Astrocyte (in vitro differentiated cells and primary cell): Measurements from ENCODE around the gene CTNNBIP1. TPM values are rescaled to one million over a fixed set of nuclear protein-coding genes. Genes with fewer than 3 reads are reported as not detected.

Experiments
- DNase-seq: peaks from one replicate; pipeline ENCODE4 v3.0.0-alpha.2; 2010; ENCODE audit warnings: low read depth
- FAIRE-seq: peaks from 2 replicates; lab custom pipeline; 2011; peaks lifted over from hg19 to GRCh38; lab: Jason Lieb, UNC
- H2AFZ ChIP-seq: 2 replicates; pipeline ENCODE4 v1.6.0; 2012; ENCODE audit warnings: low read depth, low read length, inconsistent platforms
- H3K27ac ChIP-seq: 2 replicates; pipeline ENCODE4 v1.5.1; 2011; ENCODE audit warnings: low read depth, low read length, inconsistent platforms
- H3K27me3 ChIP-seq: 2 replicates; pipeline ENCODE4 v1.6.0; 2011; ENCODE audit warnings: low read length, inconsistent platforms; ENCODE audit not compliant: insufficient read depth
- H3K36me3 ChIP-seq: 2 replicates; pipeline ENCODE4 v1.5.1; 2011; ENCODE audit warnings: low read length, inconsistent platforms; ENCODE audit not compliant: insufficient read depth
- H3K4me1 ChIP-seq: 2 replicates; pipeline ENCODE4 v1.5.1; 2011; ENCODE audit warnings: low read length, inconsistent platforms; ENCODE audit not compliant: insufficient read depth
- H3K4me2 ChIP-seq: 2 replicates; pipeline ENCODE4 v1.6.0; 2012; ENCODE audit warnings: low read length, inconsistent platforms
- H3K4me3 ChIP-seq: 2 replicates; pipeline ENCODE4 v1.5.1; 2011; ENCODE audit warnings: low read depth, mild to moderate bottlenecking, low read length, inconsistent platforms; ENCODE audit not compliant: insufficient read depth
- H3K79me2 ChIP-seq: 2 replicates; pipeline ENCODE4 v1.6.0; 2012; ENCODE audit warnings: mild to moderate bottlenecking, low read length, inconsistent platforms; ENCODE audit not compliant: insufficient read depth
- H3K9ac ChIP-seq: 2 replicates; pipeline ENCODE4 v1.6.0; 2012; ENCODE audit warnings: mild to moderate bottlenecking, low read length, inconsistent platforms
- H3K9me3 ChIP-seq: 2 replicates; pipeline ENCODE4 v1.5.1; 2012; ENCODE audit warnings: low read depth, mild to moderate bottlenecking, low read length, inconsistent platforms; ENCODE audit not compliant: insufficient read depth
- H4K20me1 ChIP-seq: 2 replicates; pipeline ENCODE4 v1.6.0; 2012; ENCODE audit warnings: low read length, inconsistent platforms; ENCODE audit not compliant: insufficient read depth
- H3K27ac Mint-ChIP-seq: one replicate; pipeline ENCODE4 v1.8.0; 2021; ENCODE audit warnings: mild to moderate bottlenecking, mixed read lengths; ENCODE audit not compliant: unreplicated experiment
- H3K27me3 Mint-ChIP-seq: one replicate; pipeline ENCODE4 v1.8.0; 2021; ENCODE audit warnings: low read depth, mixed read lengths; ENCODE audit not compliant: unreplicated experiment
- H3K36me3 Mint-ChIP-seq: one replicate; pipeline ENCODE4 v1.8.0; 2021; ENCODE audit warnings: low read depth, mixed read lengths; ENCODE audit not compliant: unreplicated experiment
- H3K4me1 Mint-ChIP-seq: one replicate; pipeline ENCODE4 v1.8.0; 2021; ENCODE audit warnings: low read depth, mixed read lengths; ENCODE audit not compliant: unreplicated experiment
- H3K4me3 Mint-ChIP-seq: one replicate; pipeline ENCODE4 v1.8.0; 2021; ENCODE audit warnings: mild to moderate bottlenecking, moderate library complexity, mixed read lengths; ENCODE audit not compliant: unreplicated experiment
- H3K9me3 Mint-ChIP-seq: one replicate; pipeline ENCODE4 v1.8.0; 2021; ENCODE audit warnings: mild to moderate bottlenecking, mixed read lengths; ENCODE audit not compliant: unreplicated experiment
- CTCF ChIP-seq: IDR thresholded peaks from 2 replicates; pipeline ENCODE4 v1.5.1; 2011; ENCODE audit warnings: low read depth, mild to moderate bottlenecking, inconsistent platforms, low read length, moderate library complexity; ENCODE audit not compliant: insufficient read depth
- EZH2 ChIP-seq: IDR thresholded peaks from 2 replicates; pipeline ENCODE4 v1.6.1; 2012; ENCODE audit warnings: mild to moderate bottlenecking, low read length, inconsistent platforms; ENCODE audit not compliant: insufficient read depth
- total RNA-seq: library from RNA; stranded (reverse); gene quantifications from 2 replicates; pipeline ENCODE4 v1.2.1, GENCODE V29; 2021

Gene CTNNBIP1
- total RNA-seq, 1 donor from 2014 or later: 53.7 TPM

- no peaks in the 10 kb centered on the region for H3K79me2 ChIP-seq
- no peaks in the 10 kb centered on the region for H3K9me3 Mint-ChIP-seq
- no peaks in the 10 kb centered on the region for H3K27me3 Mint-ChIP-seq
- no peak for DNase-seq
- no peak for FAIRE-seq
- no peak overlapping the region for H3K4me3 ChIP-seq
- H3K36me3 Mint-ChIP-seq: no peaks in the 10 kb centered on the region
- no peak overlapping the region for H3K27ac Mint-ChIP-seq
- no peak overlapping the region for H2AFZ ChIP-seq
- H3K27me3 ChIP-seq: no peaks in the 10 kb centered on the region
- no peak for TF ChIP-seq EZH2
- TF ChIP-seq CTCF: no peak
- H3K4me2 ChIP-seq: no peak overlapping the region
- peaks cover 20% of the 10 kb centered on the region for H3K4me1 ChIP-seq
- H4K20me1 ChIP-seq: peaks cover 3% of the 10 kb centered on the region
- H3K27ac ChIP-seq: no peak overlapping the region
- H3K9me3 ChIP-seq: no peaks in the 10 kb centered on the region
- peaks cover 2% of the 10 kb centered on the region for H3K36me3 ChIP-seq
- H3K4me3 Mint-ChIP-seq: no peak overlapping the region
- no peak overlapping the region for H3K9ac ChIP-seq
- H3K4me1 Mint-ChIP-seq: peaks cover 14% of the 10 kb centered on the region
These were observed 39.0 kb downstream of the CTNNBIP1 start for GRCh38 chr1:9871021-9871420.

GRCh38 chr1:9870572-9870971, 39.5 kb downstream of the CTNNBIP1 start:
- H3K36me3 Mint-ChIP-seq: peaks cover 3% of the 10 kb centered on the region

More at GRCh38 chr1:9870572-9870971, 39.5 kb downstream of the CTNNBIP1 start:
- Histone ChIP-seq H3K36me3 (peaks cover 2% of the 10 kb centered on the region), H3K4me1 (peaks cover 24% of the 10 kb centered on the region), H3K4me2 (no peak overlapping the region), H2AFZ (no peak overlapping the region), H3K27ac (no peak overlapping the region), H4K20me1 (peaks cover 3% of the 10 kb centered on the region), H3K9me3 (no peaks in the 10 kb centered on the region), H3K79me2 (no peaks in the 10 kb centered on the region), H3K9ac (no peak overlapping the region), H3K4me3 (no peak overlapping the region), H3K27me3 (no peaks in the 10 kb centered on the region)
- FAIRE-seq: no peak
- H3K4me3 Mint-ChIP-seq: no peak overlapping the region
- no peaks in the 10 kb centered on the region for H3K27me3 Mint-ChIP-seq
- H3K27ac Mint-ChIP-seq: no peak overlapping the region
- no peaks in the 10 kb centered on the region for H3K9me3 Mint-ChIP-seq
- TF ChIP-seq CTCF (no peak), EZH2 (no peak)
- peaks cover 17% of the 10 kb centered on the region for H3K4me1 Mint-ChIP-seq
- DNase-seq: no peak
